ENCODE results near the gene RNF144A. TPM values are rescaled to one million over a fixed set of nuclear protein-coding genes. Genes with fewer than 3 reads are reported as not detected.
"Not testable (repeated sequence)": the region's sequence is repeated elsewhere in the genome, so short reads cannot be mapped to it uniquely, and the experiment has no call there.

RNF144A gene
- total RNA-seq, 1 donor from 2014 or later, result 65.3 TPM

- DNase-seq (ENCODE audit: extremely low read depth, low read depth, low spot score), result no peak
These were observed 10.5 kb downstream of the RNF144A start for GRCh38 chr2:6927753-6928152.

- no peak for DNase-seq (ENCODE audit: extremely low read depth, low read depth, low spot score)
These were observed 11.2 kb downstream of the RNF144A start for GRCh38 chr2:6928452-6928851.

GRCh38 chr2:6929196-6929819 lies 12.1 kb downstream of the RNF144A start:
- DNase-seq (ENCODE audit: extremely low read depth, low read depth, low spot score), result no peak

DNA sequence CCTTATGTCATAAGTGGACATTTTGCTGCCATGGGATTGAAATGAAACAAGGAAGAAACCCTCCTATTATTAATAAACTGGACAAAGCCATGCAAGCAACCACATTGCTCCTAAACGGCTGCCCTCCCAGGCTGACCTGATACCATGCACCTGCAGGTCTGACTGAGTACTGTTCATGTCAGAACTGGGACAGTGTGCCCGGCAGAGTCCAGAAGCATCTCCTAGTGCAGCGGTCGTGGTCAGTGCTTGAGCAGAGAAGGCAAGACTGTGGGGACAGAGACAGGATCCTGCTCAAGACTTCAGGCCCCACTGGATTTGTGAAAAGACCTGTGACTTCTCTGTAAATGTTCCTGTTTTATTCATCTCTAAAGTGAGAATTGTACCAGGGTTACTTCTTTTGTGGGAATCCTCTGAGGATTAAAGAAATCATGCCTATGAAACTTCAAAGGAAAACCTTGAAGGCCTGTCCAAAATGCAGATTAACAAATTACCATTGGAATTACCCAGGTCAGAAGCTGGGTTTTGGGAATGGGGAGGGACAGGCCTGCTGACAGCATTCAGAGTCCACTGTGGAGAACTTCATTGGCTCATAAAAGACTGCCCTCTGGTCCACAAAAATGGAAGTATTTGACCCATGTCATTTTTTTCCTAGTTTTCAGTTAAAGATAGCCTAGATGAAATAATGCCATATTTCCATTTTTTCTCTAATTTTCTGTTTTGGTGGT lies 13.9 kb downstream of the RNF144A start:
- no peak for DNase-seq (ENCODE audit: extremely low read depth, low read depth, low spot score)

DNA sequence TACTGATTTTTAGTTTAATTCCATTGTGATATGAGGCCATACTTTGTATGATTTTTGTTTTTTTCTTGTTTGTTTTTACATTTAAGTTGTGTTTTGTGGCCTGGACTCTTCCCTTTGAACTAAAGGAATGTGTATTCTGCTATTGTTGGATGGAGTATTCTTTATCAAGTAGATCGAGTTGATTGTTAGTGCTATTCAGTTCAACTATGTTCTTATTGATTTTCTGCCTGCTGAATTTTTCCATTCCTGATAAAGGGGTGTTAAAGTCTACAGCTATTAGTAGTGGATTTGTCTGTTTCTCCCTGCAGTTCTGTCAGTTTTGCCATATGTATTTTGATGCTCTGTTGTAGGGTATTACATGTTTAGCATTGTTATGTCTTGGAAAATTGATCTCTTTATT lies 14.5 kb downstream of the RNF144A start:
- DNase-seq (ENCODE audit: extremely low read depth, low read depth, low spot score), result no peak

DNA sequence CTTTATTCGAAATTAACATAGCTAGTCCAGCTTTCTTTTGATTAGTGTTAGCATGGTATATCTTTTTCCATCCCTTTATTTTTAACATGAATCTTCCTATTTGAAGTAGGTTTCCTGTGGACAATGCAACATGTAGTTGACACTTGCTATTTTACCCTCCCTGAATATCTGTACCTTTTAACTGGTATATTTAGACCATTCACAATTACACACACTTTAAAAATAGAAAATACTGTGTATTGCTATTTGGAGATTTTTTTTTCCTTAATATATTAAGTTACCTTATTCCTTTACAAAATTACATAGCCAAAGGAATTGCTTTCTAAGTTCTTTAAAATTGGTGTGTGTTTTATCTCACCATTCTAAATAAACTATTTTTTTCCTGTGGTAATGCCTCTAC lies 15.0 kb downstream of the RNF144A start:
- DNase-seq (ENCODE audit: extremely low read depth, low read depth, low spot score), result no peak

DNA sequence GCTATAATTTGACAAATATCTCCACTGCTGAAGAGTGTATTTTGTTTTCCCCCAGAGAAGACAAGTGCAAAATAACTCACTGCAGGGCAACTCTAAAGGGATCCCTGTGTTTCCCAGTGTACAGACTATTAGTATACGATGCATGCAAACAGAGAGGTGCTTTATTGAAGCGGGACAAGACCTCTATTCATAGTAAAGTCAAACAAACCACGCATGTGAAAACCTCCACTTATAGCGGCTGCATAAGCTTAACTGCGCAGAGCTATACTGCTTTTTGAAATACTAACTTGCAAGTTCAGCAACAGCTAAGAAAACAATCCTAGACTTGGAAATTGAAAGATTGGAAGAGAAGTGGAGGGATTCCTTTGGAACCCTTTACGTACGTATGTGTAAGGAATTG lies 15.6 kb downstream of the RNF144A start:
- no peak for DNase-seq (ENCODE audit: extremely low read depth, low read depth, low spot score)

DNA sequence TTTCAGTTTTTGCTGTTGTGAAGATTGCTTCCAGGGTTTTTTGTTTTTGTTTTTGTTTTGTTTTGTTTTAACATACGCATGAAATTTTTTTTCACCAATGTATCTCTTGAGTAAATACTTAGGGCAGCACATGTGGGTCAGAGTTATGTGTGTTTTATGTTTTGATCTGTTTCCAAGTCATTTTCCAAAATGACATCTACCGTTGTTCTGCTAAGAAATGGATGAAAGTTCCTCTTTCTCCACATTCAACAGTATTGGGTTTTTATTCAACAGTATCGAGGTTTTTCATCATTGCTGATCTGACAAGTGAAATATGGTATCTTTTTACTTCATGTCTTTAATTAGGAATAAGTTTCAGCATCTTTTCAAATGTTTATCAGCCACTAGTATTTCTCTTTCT lies 16.7 kb downstream of the RNF144A start:
- no peak for DNase-seq (ENCODE audit: extremely low read depth, low read depth, low spot score)

GRCh38 chr2:6934345-6934744 lies 17.1 kb downstream of the RNF144A start:
- DNase-seq (ENCODE audit: extremely low read depth, low read depth, low spot score), result no peak

DNA sequence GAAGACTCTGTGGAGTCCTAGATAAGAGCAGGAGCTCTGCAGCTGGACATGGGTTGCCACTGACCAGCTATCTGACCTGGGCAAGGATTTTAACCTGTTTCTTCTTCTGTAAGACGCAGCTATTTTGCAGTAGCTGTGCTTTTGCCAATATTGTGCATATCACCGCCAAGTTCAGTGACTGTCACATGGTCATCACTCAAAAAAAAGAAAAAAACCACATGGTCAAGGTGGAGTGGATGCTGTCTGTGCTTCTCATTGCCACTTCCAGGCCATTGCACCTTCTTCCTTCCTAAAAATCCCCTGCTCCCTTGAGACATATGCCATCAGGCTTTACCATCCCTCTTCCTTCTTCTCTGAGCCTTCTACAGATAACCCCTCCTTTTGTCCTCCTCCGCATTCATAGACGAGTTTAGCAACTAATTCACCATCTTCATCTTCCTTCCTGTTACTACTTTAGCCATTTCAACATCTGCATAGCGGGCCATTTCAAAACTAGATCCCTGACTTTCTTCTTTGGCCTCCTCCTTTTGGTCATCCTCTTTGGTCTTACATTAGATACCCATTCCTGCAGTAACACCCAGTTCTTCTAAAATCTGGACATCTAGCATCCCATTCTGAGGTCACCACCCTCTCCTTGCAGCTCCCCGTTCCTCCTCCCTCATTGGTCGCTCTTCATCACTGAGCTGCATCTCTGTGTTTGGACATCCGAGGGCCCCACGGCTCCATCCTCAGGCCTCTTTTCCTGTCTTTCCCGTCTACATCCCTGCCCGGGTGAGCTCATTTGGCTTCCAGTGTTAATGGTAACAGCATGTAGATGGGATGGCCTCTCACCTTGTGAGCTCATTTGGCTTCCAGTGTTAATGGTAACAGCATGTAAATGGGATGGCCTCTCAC lies 17.8 kb downstream of the RNF144A start:
- DNase-seq (ENCODE audit: extremely low read depth, low read depth, low spot score), result no peak

- DNase-seq (ENCODE audit: extremely low read depth, low read depth, low spot score), result not testable (repeated sequence)
These were observed 18.4 kb downstream of the RNF144A start for GRCh38 chr2:6935652-6936020.

DNA sequence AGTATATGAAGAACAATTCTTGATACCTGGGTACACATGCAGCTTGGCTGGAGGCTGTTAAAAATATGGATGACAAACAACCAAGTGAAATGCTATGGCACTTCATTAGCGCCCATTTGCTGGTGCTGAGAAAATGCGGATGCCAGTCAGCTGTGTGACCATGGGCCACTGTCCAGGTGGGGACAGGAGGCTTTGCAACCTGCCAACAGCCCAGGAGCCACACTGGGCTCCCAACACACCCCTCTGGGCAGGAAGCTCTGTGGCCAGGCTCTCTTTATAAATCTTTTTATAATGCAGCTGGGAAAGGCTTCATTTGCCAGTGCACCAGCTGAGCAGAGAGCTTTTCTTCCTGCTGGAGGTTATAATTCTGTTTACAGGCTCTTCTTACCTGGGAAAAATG lies 19.9 kb downstream of the RNF144A start:
- no peak for DNase-seq (ENCODE audit: extremely low read depth, low read depth, low spot score)

- no peak for DNase-seq (ENCODE audit: extremely low read depth, low read depth, low spot score)
These were observed 20.4 kb downstream of the RNF144A start for GRCh38 chr2:6937582-6937981.

GRCh38 chr2:6939071-6939470 lies 21.9 kb downstream of the RNF144A start:
- DNase-seq (ENCODE audit: extremely low read depth, low read depth, low spot score), result no peak

GRCh38 chr2:6940820-6941219 lies 23.6 kb downstream of the RNF144A start:
- no peak for DNase-seq (ENCODE audit: extremely low read depth, low read depth, low spot score)

- no peak for DNase-seq (ENCODE audit: extremely low read depth, low read depth, low spot score)
These were observed 24.3 kb downstream of the RNF144A start for GRCh38 chr2:6941299-6942046.

- DNase-seq (ENCODE audit: extremely low read depth, low read depth, low spot score), result no peak
These were observed 25.6 kb downstream of the RNF144A start for GRCh38 chr2:6942848-6943247.

GRCh38 chr2:6943523-6943922 lies 26.3 kb downstream of the RNF144A start:
- DNase-seq (ENCODE audit: extremely low read depth, low read depth, low spot score), result no peak

GRCh38 chr2:6943971-6944370 lies 26.8 kb downstream of the RNF144A start:
- no peak for DNase-seq (ENCODE audit: extremely low read depth, low read depth, low spot score)

DNA sequence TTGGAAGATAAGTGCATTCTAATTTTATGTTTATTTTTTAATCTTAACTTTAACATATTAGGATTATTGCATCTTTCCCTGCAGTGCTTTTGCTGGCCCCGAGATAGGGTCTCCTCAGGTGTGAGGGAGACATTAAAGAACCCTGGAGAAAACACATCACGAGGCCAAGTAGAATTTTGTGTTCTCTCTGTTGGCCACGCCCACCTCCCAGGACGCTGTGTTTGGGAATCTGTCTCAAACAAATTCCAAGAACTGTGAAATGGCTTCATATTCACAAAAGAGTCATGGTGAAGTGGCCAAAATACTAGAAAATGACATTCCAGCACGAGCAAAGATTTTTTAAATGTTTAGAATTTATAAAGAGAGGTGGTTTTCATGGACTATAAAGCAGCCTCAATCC lies 27.3 kb downstream of the RNF144A start:
- DNase-seq (ENCODE audit: extremely low read depth, low read depth, low spot score), result no peak

Measured in glomerular endothelial cell (primary cell).